Duodenal mucosa (tissue), 2 donors: Measurements from ENCODE around the gene ZNF407.

Experiments
- H3K27ac ChIP-seq: one replicate; pipeline ENCODE4 v1.7.0; 2013; ENCODE audit warnings: low read depth, low read length
- H3K27me3 ChIP-seq, 2 donors: one replicate each; pipeline ENCODE4 v1.7.0; 2013; ENCODE audit warnings: low read length in 2 of 2, control low read depth in 1 of 2; ENCODE audit not compliant: insufficient read depth in 2 of 2, control insufficient read depth in 1 of 2
- H3K36me3 ChIP-seq, 2 donors: one replicate each; pipeline ENCODE4 v1.7.0; 2013; ENCODE audit warnings: low read length in 2 of 2, control low read depth in 1 of 2; ENCODE audit not compliant: insufficient read depth in 2 of 2, control insufficient read depth in 1 of 2
- H3K4me1 ChIP-seq, 2 donors: one replicate each; pipeline ENCODE4 v1.7.0; 2013; ENCODE audit warnings: low read length in 2 of 2, control low read depth in 1 of 2; ENCODE audit not compliant: insufficient read depth in 2 of 2, control insufficient read depth in 1 of 2
- H3K4me3 ChIP-seq, 2 donors: one replicate each; pipeline ENCODE4 v1.7.0; 2013; ENCODE audit warnings: low read length in 2 of 2, low read depth in 1 of 2
- H3K9ac ChIP-seq, 2 donors: one replicate each; pipeline ENCODE4 v1.7.0; 2013; ENCODE audit warnings: low read length in 2 of 2, low read depth in 1 of 2
- H3K9me3 ChIP-seq, 2 donors: one replicate each; pipeline ENCODE4 v1.7.0; 2013; ENCODE audit warnings: low read length in 2 of 2, control low read depth in 1 of 2; ENCODE audit not compliant: control insufficient read depth in 1 of 2

The ZNF407 gene

GRCh38 chr18:75110311-75110710 is 512.6 kb downstream of the ZNF407 start:
- Histone ChIP-seq H3K36me3 (no peaks in the 10 kb centered on the region), H3K27ac (no peak overlapping the region), H3K4me1 (no peaks in the 10 kb centered on the region), H3K27me3 (no peaks in the 10 kb centered on the region), H3K4me3 (no peak overlapping the region), H3K9ac (no peak overlapping the region), H3K9me3 (no peaks in the 10 kb centered on the region)

- Histone ChIP-seq H3K4me1 (no peaks in the 10 kb centered on the region), H3K27ac (no peak overlapping the region), H3K27me3 (no peaks in the 10 kb centered on the region), H3K36me3 (no peaks in the 10 kb centered on the region), H3K9me3 (no peaks in the 10 kb centered on the region), H3K4me3 (no peak overlapping the region), H3K9ac (no peak overlapping the region)
Measured at GRCh38 chr18:75110846-75111415, 513.3 kb downstream of the ZNF407 start.

GRCh38 chr18:75111760-75112159 is 514.1 kb downstream of the ZNF407 start:
- H3K9me3 ChIP-seq, result no peaks in the 10 kb centered on the region
- H3K27ac ChIP-seq, result no peak overlapping the region
- H3K27me3 ChIP-seq, result no peaks in the 10 kb centered on the region
- H3K4me1 ChIP-seq, result no peaks in the 10 kb centered on the region
- H3K36me3 ChIP-seq, result no peaks in the 10 kb centered on the region
- H3K9ac ChIP-seq, result no peak overlapping the region
- no peak overlapping the region for H3K4me3 ChIP-seq

DNA sequence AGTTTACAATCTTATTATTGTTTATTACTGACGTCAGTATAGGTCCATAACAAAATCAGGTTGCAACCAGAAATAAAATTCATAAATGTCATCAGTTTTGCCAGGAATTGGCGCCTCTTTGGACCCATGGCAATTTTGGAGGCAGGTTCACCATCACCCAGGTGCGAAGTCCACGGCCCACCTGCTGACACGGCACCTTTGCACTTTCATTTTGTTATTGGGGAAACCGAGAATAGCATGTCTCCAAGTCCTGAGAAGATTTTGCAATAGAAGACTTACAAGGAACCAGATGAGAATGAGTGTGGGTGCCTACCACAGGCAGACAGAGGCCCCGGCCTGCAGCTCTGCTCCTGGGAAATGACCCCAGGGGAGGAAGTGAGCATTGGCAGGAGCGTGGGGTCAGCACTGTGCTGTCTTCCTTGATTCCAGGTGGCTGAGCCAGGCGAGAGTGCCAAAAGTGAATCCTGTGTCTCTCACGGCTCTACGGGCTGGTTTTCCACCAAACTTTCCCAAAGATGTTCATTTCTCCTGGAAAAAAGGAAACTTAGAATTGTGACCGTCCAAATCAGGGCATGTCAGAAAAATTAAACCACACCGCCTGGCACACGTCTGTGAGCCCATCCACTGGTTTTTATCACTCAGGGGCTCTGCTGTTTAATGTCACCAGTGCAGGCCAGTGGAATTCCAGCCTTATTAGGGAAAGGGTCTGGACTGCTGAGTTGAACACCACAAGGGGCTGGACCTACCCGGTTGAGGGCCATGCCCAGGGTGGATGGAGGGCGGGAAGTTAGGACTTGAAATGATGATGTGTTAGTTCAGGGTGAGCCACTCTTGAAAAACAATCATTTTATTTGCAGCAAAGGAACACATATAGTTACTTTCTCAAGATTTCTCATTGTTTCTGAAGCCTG is 514.8 kb downstream of the ZNF407 start:
- no peak overlapping the region for H3K27ac ChIP-seq
- H3K4me3 ChIP-seq, result no peak overlapping the region
- no peak overlapping the region for H3K9ac ChIP-seq
- H3K9me3 ChIP-seq, result no peaks in the 10 kb centered on the region
- H3K36me3 ChIP-seq, result no peaks in the 10 kb centered on the region
- no peaks in the 10 kb centered on the region for H3K4me1 ChIP-seq
- no peaks in the 10 kb centered on the region for H3K27me3 ChIP-seq

GRCh38 chr18:75113455-75113854 is 515.8 kb downstream of the ZNF407 start:
- no peaks in the 10 kb centered on the region for H3K9me3 ChIP-seq
- no peaks in the 10 kb centered on the region for H3K27me3 ChIP-seq
- H3K9ac ChIP-seq, result no peak overlapping the region
- no peak overlapping the region for H3K4me3 ChIP-seq
- H3K36me3 ChIP-seq, result no peaks in the 10 kb centered on the region
- H3K27ac ChIP-seq, result no peak overlapping the region
- no peaks in the 10 kb centered on the region for H3K4me1 ChIP-seq

GRCh38 chr18:75114231-75114764 is 516.6 kb downstream of the ZNF407 start:
- Histone ChIP-seq H3K9me3 (no peaks in the 10 kb centered on the region), H3K4me1 (no peaks in the 10 kb centered on the region), H3K4me3 (no peak overlapping the region), H3K9ac (no peak overlapping the region), H3K27ac (no peak overlapping the region), H3K36me3 (no peaks in the 10 kb centered on the region), H3K27me3 (no peaks in the 10 kb centered on the region)
